ENCODE data around the gene OR10R2. TPM values are rescaled to one million over a fixed set of nuclear protein-coding genes. Genes with fewer than 3 reads are reported as not detected.

OR10R2 gene
- total and polyA plus RNA-seq, 5 donors = not detected

GRCh38 chr1:158527190-158527815 lies 55.3 kb downstream of the OR10R2 start:
- intact Hi-C loops (cut with DNase I) = no loop called here
- H3K4me3 ChIP-seq (ENCODE audit: low read length) = no peak overlapping the region
- no peaks in the 10 kb centered on the region for H3K27me3 ChIP-seq (ENCODE audit: control insufficient read depth, insufficient read depth)
- H3K9me3 ChIP-seq (ENCODE audit: control insufficient read depth, low read length) = no peaks in the 10 kb centered on the region
- H3K27ac ChIP-seq (ENCODE audit: low read length) = no peak overlapping the region
- 1% methylated on average over 2 of the region's 2 CpGs for WGBS
- no peak for ATAC-seq
- no peaks in the 10 kb centered on the region for H3K4me1 ChIP-seq (ENCODE audit: control insufficient read depth, insufficient read depth, low read length)
- DNase-seq = no peak

Other genes with a start within 250 kb of the OR10R2 start
- gene CD1A, start 217.8 kb upstream of the OR10R2 start, total RNA-seq = not detected
- not detected for gene CD1A, start 217.8 kb upstream of the OR10R2 start, polyA plus RNA-seq
- under 1 TPM in 2 of 4 donors, not detected in 2; 0.34 to 0.65 TPM for gene CD1C, start 182.3 kb upstream of the OR10R2 start, total RNA-seq
- not detected for gene CD1C, start 182.3 kb upstream of the OR10R2 start, polyA plus RNA-seq
- not detected for gene CD1B, start 140.7 kb upstream of the OR10R2 start, total RNA-seq
- not detected for gene CD1B, start 140.7 kb upstream of the OR10R2 start, polyA plus RNA-seq
- gene CD1E, start 118.3 kb upstream of the OR10R2 start, total RNA-seq = under 1 TPM in 2 of 4 donors, not detected in 2; 0.29 to 0.59 TPM
- not detected for gene CD1E, start 118.3 kb upstream of the OR10R2 start, polyA plus RNA-seq
- gene OR10T2, start 72.8 kb upstream of the OR10R2 start, total RNA-seq = not detected
- gene OR10T2, start 72.8 kb upstream of the OR10R2 start, polyA plus RNA-seq = not detected
- not detected for gene OR10K2, start 46.0 kb upstream of the OR10R2 start, total RNA-seq
- gene OR10K2, start 46.0 kb upstream of the OR10R2 start, polyA plus RNA-seq = not detected
- gene OR10K1, start 10.4 kb upstream of the OR10R2 start, total RNA-seq = not detected
- not detected for gene OR10K1, start 10.4 kb upstream of the OR10R2 start, polyA plus RNA-seq
- not detected for gene OR6Y1, start 82.2 kb downstream of the OR10R2 start, total RNA-seq
- not detected for gene OR6Y1, start 82.2 kb downstream of the OR10R2 start, polyA plus RNA-seq
- gene OR6P1, start 98.4 kb downstream of the OR10R2 start, total RNA-seq = not detected
- not detected for gene OR6P1, start 98.4 kb downstream of the OR10R2 start, polyA plus RNA-seq
- gene OR10X1, start 107.7 kb downstream of the OR10R2 start, total RNA-seq = not detected
- gene OR10X1, start 107.7 kb downstream of the OR10R2 start, polyA plus RNA-seq = not detected
- gene OR10Z1, start 133.0 kb downstream of the OR10R2 start, total RNA-seq = not detected
- not detected for gene OR10Z1, start 133.0 kb downstream of the OR10R2 start, polyA plus RNA-seq
- not detected for gene SPTA1, start 214.5 kb downstream of the OR10R2 start, total RNA-seq
- gene SPTA1, start 214.5 kb downstream of the OR10R2 start, polyA plus RNA-seq = not detected
- gene OR6K2, start 228.4 kb downstream of the OR10R2 start, total RNA-seq = not detected
- not detected for gene OR6K2, start 228.4 kb downstream of the OR10R2 start, polyA plus RNA-seq
- not detected for gene OR6K3, start 248.5 kb downstream of the OR10R2 start, total RNA-seq
- gene OR6K3, start 248.5 kb downstream of the OR10R2 start, polyA plus RNA-seq = not detected

Measured in right cardiac atrium (tissue), 5 donors.